ENCODE measurements around the gene GCLC. TPM values are rescaled to one million over a fixed set of nuclear protein-coding genes. Genes with fewer than 3 reads are reported as not detected.

GCLC gene
- total RNA-seq, 1 donor from 2014 or later = 63.1 TPM

DNA sequence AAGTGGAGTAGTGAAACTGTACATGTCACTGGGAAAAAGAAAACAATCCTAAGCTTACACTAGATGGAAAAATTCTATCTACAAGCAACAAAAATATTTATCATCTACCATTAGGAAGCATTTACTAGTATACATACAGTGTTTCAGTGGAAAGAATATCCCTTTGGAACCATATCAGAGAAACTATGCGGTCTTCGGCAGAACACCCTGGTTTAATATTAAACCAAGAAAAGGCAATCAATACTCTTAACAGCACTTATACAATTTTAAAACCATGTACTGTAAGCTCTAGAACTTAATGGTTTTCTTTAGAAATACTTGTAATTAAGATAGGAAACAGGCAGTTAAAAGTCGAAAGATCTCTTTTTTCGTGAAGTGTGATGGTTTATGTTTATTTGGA lies 32.3 kb downstream of the GCLC start:
- no peak overlapping the region for H3K4me3 ChIP-seq
- DNase-seq (ENCODE audit: extremely low spot score in 2 of 2) = no peak
- no peaks in the 10 kb centered on the region for H3K27me3 ChIP-seq
- intact Hi-C loops (cut with DNase I) = no loop called here
- no peak overlapping the region for H3K27ac ChIP-seq
- H3K4me1 ChIP-seq = no peaks in the 10 kb centered on the region
- no peaks in the 10 kb centered on the region for H3K9me3 ChIP-seq
- H3K36me3 ChIP-seq = peaks cover 0 to 37% of the 10 kb centered on the region in 2 donors
- TF ChIP-seq POLR2AphosphoS5 (IDR thresholded peaks at IDR 0.05; ENCODE audit: insufficient read depth in 1 of 2, low read depth in 1 of 2) (no peak), POLR2A (IDR thresholded peaks at IDR 0.05) (no peak)
- TF ChIP-seq, protein P1, sequence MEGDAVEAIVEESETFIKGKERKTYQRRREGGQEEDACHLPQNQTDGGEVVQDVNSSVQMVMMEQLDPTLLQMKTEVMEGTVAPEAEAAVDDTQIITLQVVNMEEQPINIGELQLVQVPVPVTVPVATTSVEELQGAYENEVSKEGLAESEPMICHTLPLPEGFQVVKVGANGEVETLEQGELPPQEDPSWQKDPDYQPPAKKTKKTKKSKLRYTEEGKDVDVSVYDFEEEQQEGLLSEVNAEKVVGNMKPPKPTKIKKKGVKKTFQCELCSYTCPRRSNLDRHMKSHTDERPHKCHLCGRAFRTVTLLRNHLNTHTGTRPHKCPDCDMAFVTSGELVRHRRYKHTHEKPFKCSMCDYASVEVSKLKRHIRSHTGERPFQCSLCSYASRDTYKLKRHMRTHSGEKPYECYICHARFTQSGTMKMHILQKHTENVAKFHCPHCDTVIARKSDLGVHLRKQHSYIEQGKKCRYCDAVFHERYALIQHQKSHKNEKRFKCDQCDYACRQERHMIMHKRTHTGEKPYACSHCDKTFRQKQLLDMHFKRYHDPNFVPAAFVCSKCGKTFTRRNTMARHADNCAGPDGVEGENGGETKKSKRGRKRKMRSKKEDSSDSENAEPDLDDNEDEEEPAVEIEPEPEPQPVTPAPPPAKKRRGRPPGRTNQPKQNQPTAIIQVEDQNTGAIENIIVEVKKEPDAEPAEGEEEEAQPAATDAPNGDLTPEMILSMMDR (IDR thresholded peaks at IDR 0.05) = no peak

DNA sequence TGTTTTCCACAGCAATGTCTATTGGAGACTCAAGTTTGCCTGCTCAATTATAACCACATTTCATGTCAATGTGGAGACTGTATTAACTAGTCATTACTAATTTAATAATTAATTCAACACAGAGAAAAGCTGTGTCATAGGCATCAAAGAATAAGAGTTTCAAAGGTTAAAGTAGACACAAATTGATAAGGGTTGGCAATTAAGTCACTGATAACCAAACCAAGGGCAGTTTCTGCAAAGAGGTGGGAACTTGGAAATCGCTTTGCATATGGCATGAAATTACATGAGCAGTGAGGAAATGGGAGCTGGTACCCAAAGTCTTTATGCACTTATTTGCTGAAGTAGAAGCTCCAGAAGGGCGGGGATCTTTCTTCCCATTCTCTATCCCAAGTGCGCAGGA lies 34.2 kb downstream of the GCLC start:
- H3K4me3 ChIP-seq = no peak overlapping the region
- H3K27ac ChIP-seq = no peak overlapping the region
- no peak for DNase-seq (ENCODE audit: extremely low spot score in 2 of 2)
- intact Hi-C loops (cut with DNase I) = no loop called here
- H3K27me3 ChIP-seq = no peaks in the 10 kb centered on the region
- TF ChIP-seq POLR2AphosphoS5 (IDR thresholded peaks at IDR 0.05; ENCODE audit: insufficient read depth in 1 of 2, low read depth in 1 of 2) (no peak), POLR2A (IDR thresholded peaks at IDR 0.05) (no peak)
- TF ChIP-seq, protein P1 (IDR thresholded peaks at IDR 0.05) = no peak
- H3K36me3 ChIP-seq = peaks cover 0 to 50% of the 10 kb centered on the region in 2 donors
- no peaks in the 10 kb centered on the region for H3K4me1 ChIP-seq
- no peaks in the 10 kb centered on the region for H3K9me3 ChIP-seq

DNA sequence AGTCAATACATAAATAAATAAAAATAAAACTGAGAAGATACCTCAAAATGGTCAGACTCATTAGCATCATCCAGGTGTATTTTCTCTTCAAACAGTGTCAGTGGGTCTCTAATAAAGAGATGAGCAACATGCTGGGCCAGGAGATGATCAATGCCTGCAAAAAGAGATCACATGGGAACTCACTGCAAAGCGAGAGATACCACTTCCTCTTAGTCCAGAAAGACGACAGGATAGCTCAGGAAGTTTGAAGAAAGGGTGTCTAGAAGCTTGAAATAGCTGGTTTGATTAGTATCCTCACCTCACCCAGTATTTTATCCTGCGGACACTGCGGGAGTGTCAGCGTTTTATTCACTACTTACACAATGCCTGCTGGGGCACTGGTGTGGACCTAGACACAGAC lies 38.0 kb downstream of the GCLC start:
- H3K4me1 ChIP-seq = no peaks in the 10 kb centered on the region
- TF ChIP-seq POLR2AphosphoS5 (IDR thresholded peaks at IDR 0.05; ENCODE audit: insufficient read depth in 1 of 2, low read depth in 1 of 2) (no peak), POLR2A (IDR thresholded peaks at IDR 0.05) (no peak)
- TF ChIP-seq, protein P1 (IDR thresholded peaks at IDR 0.05) = no peak
- H3K9me3 ChIP-seq = no peaks in the 10 kb centered on the region
- H3K36me3 ChIP-seq = peaks cover 0 to 56% of the 10 kb centered on the region in 2 donors
- intact Hi-C loops (cut with DNase I) = no loop called here
- no peak for DNase-seq (ENCODE audit: extremely low spot score in 2 of 2)
- no peak overlapping the region for H3K27ac ChIP-seq
- H3K27me3 ChIP-seq = no peaks in the 10 kb centered on the region
- H3K4me3 ChIP-seq = no peak overlapping the region

DNA sequence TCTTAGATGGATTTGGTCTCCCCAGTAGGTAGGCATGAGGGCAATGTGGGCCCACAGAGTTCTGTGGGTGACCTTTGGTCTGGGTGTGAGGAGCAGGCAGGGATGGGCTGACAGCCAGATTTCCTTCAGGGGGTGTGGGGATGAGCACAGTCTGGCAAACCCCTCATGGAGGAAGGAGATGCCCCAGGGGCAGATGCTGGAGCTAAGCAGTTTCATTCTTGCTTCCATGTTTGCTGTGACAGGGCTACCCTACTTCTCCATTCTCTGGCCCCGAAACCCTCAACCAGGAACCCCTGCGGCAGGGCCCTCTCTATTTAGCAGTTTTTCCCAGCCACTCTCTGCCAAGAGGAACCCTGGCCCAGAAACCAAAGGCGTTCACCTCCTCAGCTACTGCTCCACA lies 40.4 kb downstream of the GCLC start:
- Histone ChIP-seq H3K9me3 (no peaks in the 10 kb centered on the region), H3K27ac (no peak overlapping the region), H3K4me1 (no peaks in the 10 kb centered on the region), H3K36me3 (peaks cover 0 to 61% of the 10 kb centered on the region in 2 donors), H3K27me3 (no peaks in the 10 kb centered on the region), H3K4me3 (no peak overlapping the region)
- TF ChIP-seq, protein P1 (IDR thresholded peaks at IDR 0.05) = no peak
- TF ChIP-seq POLR2AphosphoS5 (IDR thresholded peaks at IDR 0.05; ENCODE audit: insufficient read depth in 1 of 2, low read depth in 1 of 2) (no peak), POLR2A (IDR thresholded peaks at IDR 0.05) (no peak)
- DNase-seq (ENCODE audit: extremely low spot score in 2 of 2) = no peak
- intact Hi-C loops (cut with DNase I) = no loop called here

- no peaks in the 10 kb centered on the region for H3K27me3 ChIP-seq
- DNase-seq (ENCODE audit: extremely low spot score in 2 of 2) = no peak
- TF ChIP-seq, protein P1 (IDR thresholded peaks at IDR 0.05) = no peak
- TF ChIP-seq POLR2A (IDR thresholded peaks at IDR 0.05) = no peak
- no peak for TF ChIP-seq POLR2AphosphoS5 (IDR thresholded peaks at IDR 0.05; ENCODE audit: insufficient read depth in 1 of 2, low read depth in 1 of 2)
- intact Hi-C loops (cut with DNase I) = no loop called here
- peaks cover 0 to 70% of the 10 kb centered on the region in 2 donors for H3K36me3 ChIP-seq
- H3K4me1 ChIP-seq = no peaks in the 10 kb centered on the region
- H3K27ac ChIP-seq = no peak overlapping the region
- no peaks in the 10 kb centered on the region for H3K9me3 ChIP-seq
- H3K4me3 ChIP-seq = no peak overlapping the region
Measured at GRCh38 chr6:53503060-53503459, 41.8 kb downstream of the GCLC start.
